NB4 (cell line): Measurements from ENCODE around the gene ANO8.
"Not testable (repeated sequence)": the region's sequence is repeated elsewhere in the genome, so short reads cannot be mapped to it uniquely, and the experiment has no call there.

Experiments
- DNase-seq: peaks from one replicate; pipeline ENCODE4 v3.0.0; 2010; ENCODE audit warnings: low read depth
- H3K4me3 ChIP-seq: one replicate; pipeline ENCODE4 v1.5.1; 2011; ENCODE audit warnings: mild to moderate bottlenecking, low read depth, low read length, moderate library complexity
- CTCF ChIP-seq: IDR thresholded peaks from one replicate; pipeline ENCODE4 v1.5.1; 2012; ENCODE audit warnings: low read depth, low read length
- MAX ChIP-seq: IDR thresholded peaks from 2 replicates; pipeline ENCODE4 v1.6.1; 2011; ENCODE audit warnings: low read depth, low read length
- MYC ChIP-seq: IDR thresholded peaks from 2 replicates; pipeline ENCODE4 v1.6.1; 2011; ENCODE audit warnings: low read depth, low read length
- POLR2A ChIP-seq: IDR thresholded peaks from 2 replicates; pipeline ENCODE4 v1.6.1; 2011; ENCODE audit warnings: mild to moderate bottlenecking; ENCODE audit not compliant: insufficient read length; ENCODE audit errors: extremely low read depth

ANO8 gene

DNA sequence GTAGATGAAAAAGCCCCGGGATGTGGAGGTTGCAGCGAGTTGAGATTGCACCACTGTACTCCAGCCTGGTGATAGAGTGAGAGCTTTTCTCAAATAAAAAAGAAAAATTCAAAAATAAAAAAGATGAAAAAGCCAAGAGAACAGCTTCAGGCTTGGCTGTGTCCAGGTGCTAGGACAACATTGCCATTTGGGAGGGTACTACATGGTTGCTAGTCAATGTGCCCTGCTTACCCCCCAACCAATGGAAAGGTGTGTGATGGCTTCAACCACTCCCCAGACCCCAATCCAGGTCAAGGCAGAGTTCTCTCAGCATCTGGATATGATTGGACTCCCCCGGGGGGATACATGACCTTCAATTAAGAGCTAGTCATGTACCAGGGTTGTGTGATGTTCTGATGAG, 55.2 kb downstream of the ANO8 start:
- TF ChIP-seq MAX (no peak), CTCF (no peak), POLR2A (no peak), MYC (no peak)
- H3K4me3 ChIP-seq: no peak overlapping the region
- no peak for DNase-seq

DNA sequence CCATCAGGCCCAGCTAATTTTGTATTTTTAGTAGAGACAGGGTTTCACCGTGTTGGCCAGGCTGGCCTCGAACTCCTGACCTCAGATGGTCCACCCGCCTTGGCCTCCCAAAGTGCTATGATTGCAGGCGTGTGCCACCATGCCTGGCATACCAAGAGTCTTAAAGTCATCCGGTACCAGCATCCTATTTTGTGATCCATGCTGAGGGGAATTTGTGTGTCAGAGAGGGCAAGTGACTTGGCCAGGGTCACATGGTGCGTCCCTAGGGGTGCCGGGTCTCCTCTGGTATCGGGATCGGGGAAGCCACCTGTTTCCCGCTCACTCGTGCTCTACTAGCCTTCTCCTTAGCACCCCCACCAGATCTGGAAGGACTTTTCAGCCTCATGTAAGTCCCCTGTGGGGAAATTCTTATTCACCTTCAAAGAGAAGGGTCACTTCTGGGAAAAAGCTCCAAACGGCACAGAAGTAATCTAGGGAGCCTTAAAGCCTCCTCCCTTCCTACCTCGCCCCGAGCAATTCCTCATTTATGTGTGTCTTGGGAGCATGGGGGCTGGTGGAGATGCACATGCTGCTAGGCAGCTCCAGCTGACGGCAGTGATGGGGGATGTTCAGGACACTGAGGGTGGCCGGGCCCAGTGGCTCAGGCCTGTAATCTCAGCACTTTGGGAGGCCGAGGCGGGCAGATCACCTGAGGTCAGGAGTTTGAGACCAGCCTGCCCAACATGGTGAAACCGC, 59.0 kb downstream of the ANO8 start:
- no peak overlapping the region for H3K4me3 ChIP-seq
- DNase-seq: no peak
- TF ChIP-seq MYC (no peak), MAX (no peak), CTCF (no peak), POLR2A (no peak)

GRCh38 chr19:17274892-17275291, 59.8 kb downstream of the ANO8 start:
- DNase-seq, H3K4me3 ChIP-seq: not testable (repeated sequence)
